H1 (cell line): ENCODE results near the gene CD244. TPM values are rescaled to one million over a fixed set of nuclear protein-coding genes. Genes with fewer than 3 reads are reported as not detected.

Source experiments
- ATF2 ChIP-seq: IDR thresholded peaks from 2 replicates; pipeline ENCODE4 v1.6.1; 2012; ENCODE audit warnings: low read length, inconsistent platforms
- CHD2 ChIP-seq: IDR thresholded peaks from 2 replicates; pipeline ENCODE4 v1.6.1; 2012; ENCODE audit warnings: low read length, improper control_type of control experiment
- CTBP2 ChIP-seq: IDR thresholded peaks from 2 replicates; pipeline ENCODE4 v1.7.0; 2011; ENCODE audit warnings: borderline replicate concordance, mild to moderate bottlenecking, moderate library complexity, mixed read lengths, low read length; ENCODE audit not compliant: insufficient read depth, insufficient read length
- CTCF ChIP-seq, 3 experiments: IDR thresholded peaks; 1 replicate in 2 of 3; 2 replicates in 1 of 3; pipeline versions ENCODE4 v1.5.1 to v1.6.1; 2011; ENCODE audit warnings: low read length in 3 of 3, mild to moderate bottlenecking in 3 of 3, inconsistent platforms in 2 of 3, low read depth in 1 of 3, moderate library complexity in 1 of 3; ENCODE audit not compliant: insufficient read depth in 1 of 3; ENCODE audit errors: control extremely low read depth in 1 of 3
- POLR2AphosphoS5 ChIP-seq: IDR thresholded peaks from 2 replicates; pipeline ENCODE4 v1.6.1; 2011; ENCODE audit warnings: low read depth, low read length
- RFX5 ChIP-seq: IDR thresholded peaks from 2 replicates; pipeline ENCODE4 v1.6.1; 2011; ENCODE audit warnings: low read depth, low read length, improper control_type of control experiment, borderline replicate concordance
- RNF2 ChIP-seq: fragments of 200-900, 300-1000 bp; sonication (generic); IDR thresholded peaks from 2 replicates; pipeline ENCODE4 v1.7.1; 2016; ENCODE audit warnings: borderline replicate concordance, low read depth, mild to moderate bottlenecking, antibody characterized with exemption, low read length; ENCODE audit not compliant: poor library complexity, severe bottlenecking; ENCODE audit errors: missing control alignments
- SP2 ChIP-seq: IDR thresholded peaks from 2 replicates; pipeline ENCODE4 v1.6.1; 2012; ENCODE audit warnings: mild to moderate bottlenecking, low read length, inconsistent platforms
- SP4 ChIP-seq: IDR thresholded peaks from 2 replicates; pipeline ENCODE4 v1.6.1; 2012; ENCODE audit warnings: low read length, inconsistent platforms
- polyA plus RNA-seq, 7 experiments: library from polyadenylated mRNA; depleted of rRNA in 3 of 7; stranded (reverse) in 5 of 7; unstranded in 2 of 7; fragments of >200 nt in 5 of 7; fragments of 200-250 nt in 2 of 7; gene quantifications; 1 replicate in 5 of 7; 2 replicates in 1 of 7; 4 replicates in 1 of 7; pipeline versions ENCODE4 v1.2.1 to v1.2.3, GENCODE V29; 2011 to 2013; ENCODE audit warnings: missing spikeins in 2 of 7, mixed read lengths in 2 of 7
- total RNA-seq: library from RNA; stranded (reverse); fragmentation: NEBNext Ultra II Directional; extraction: Animal tissue kit (Norgen Biotek cat#: 25700); gene quantifications from 2 replicates; pipeline ENCODE4 v1.2.1, GENCODE V29; 2021

CD244 gene
- total and polyA plus RNA-seq, 2 of the 8 experiments (the other 6 are each of a cell fraction or from before 2014, with no cell fraction given): not detected

- TF ChIP-seq CTCF (IDR thresholded peaks at IDR 0.05; ENCODE audit: control extremely low read depth in 1 of 3, insufficient read depth in 1 of 3, low read depth in 1 of 3, low read length in 3 of 3) (no peak), SP4 (no peak), CTBP2 (no peak), RNF2 (no peak), POLR2AphosphoS5 (no peak), SP2 (no peak), RFX5 (no peak), CHD2 (no peak), ATF2 (no peak)
These were observed 4.2 kb downstream of the CD244 start (continued) for GRCh38 chr1:160858507-160858906.
